Activated CD4-positive, alpha-beta T cell treated with anti-CD3 and anti-CD28 coated beads, Interleukin-2, amount 50 U/mL, for 24 hours (primary cell): ENCODE results near the gene ABCA2.
"Not testable (repeated sequence)": the region's sequence is repeated elsewhere in the genome, so short reads cannot be mapped to it uniquely, and the experiment has no call there.

Source experiments
- DNase-seq, 2 donors: peaks; one replicate each; pipeline ENCODE4 v3.0.0-alpha.2; 2020; ENCODE audit warnings: low read depth in 1 of 2, low spot score in 1 of 2

ABCA2 gene

DNA sequence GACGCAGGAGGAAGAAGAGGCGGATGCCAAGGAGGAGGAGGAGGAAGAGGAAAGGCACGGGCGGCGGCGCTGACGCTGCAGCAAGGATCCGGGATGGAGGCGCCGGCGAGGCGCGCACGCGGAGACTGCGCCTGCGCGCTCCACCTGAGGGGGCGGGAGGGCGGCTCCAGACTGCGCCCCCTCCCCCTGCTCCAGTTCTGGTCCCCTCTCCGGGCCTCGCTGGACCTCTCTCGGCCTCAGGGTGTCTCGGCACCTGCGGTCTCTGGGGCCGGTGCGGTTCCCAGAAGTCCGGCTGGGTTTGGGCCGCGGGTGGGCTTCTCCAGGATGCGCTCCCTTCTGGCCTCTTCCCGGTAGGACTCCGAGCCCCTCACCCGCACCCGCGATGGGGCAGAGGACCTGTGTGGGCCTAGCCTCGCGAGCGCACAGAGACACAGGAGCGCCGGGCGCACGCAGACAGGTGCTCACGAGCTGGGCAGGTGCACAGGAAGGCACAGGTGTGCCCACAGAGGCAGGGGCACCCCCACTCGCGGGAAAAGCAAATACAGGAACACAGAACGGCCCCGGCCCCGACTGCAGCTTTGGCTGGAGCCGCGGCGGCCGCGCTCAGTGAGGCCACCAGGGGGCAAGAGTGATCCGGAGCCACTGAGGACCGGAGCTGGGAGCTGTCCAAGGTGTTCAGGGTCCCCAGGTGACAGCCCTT is 18.2 kb upstream of the ABCA2 start, which contains the start of gene NPDC1:
NPDC1 (minus strand) TSS at position 90 of the 700 bp plus-strand sequence. CDS start 188 bp downstream, outside the sequence.
- DNase-seq = peak; percentile 69

GRCh38 chr9:137045294-137046087 is 17.5 kb upstream of the ABCA2 start:
- DNase-seq = no peak

GRCh38 chr9:137044502-137045177 is 16.6 kb upstream of the ABCA2 start:
- no peak for DNase-seq

DNA sequence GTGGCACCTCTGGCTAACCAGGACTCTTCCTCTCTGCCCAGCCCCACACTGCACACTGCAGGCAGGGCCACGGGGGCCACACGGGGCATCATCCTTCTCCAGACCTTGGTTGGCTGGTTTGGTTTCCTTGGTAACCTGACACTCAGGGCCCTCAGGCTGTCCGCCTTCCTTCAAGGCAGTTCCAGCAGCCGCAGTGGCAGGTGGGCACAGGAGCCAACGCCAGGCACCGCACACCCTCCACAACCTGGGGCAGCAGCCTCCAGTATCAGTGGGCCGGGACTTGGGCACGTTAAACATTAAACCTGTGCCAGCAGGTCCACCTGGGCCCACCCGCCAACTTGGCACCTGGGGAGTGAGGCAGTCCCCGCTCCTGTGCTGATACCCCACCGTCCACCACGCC is 16.0 kb upstream of the ABCA2 start:
- DNase-seq = no peak

GRCh38 chr9:137042751-137043727 is 15.0 kb upstream of the ABCA2 start:
- no peak for DNase-seq

GRCh38 chr9:137041124-137041523 is 13.1 kb upstream of the ABCA2 start:
- no peak for DNase-seq

DNA sequence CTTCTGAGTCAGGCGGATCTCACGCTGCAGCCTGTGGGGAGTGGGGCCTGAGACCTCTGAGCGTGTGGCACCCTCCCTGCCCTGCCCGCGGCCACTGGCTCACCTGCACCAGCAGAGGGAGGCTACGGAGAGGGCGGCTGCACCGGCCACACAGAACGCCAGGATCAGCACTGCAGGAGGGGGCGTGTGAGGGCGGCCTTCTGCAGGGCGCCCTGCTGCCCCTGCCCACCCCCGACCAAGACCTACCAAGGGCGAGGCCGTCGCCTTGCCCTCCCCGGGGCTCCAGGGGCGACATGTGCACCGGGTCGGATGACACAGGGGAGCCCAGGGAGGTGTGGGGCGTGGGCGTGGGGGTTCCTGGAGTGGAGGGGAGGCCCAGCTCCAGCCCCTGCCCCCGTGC is 12.5 kb upstream of the ABCA2 start:
- DNase-seq = no peak

DNA sequence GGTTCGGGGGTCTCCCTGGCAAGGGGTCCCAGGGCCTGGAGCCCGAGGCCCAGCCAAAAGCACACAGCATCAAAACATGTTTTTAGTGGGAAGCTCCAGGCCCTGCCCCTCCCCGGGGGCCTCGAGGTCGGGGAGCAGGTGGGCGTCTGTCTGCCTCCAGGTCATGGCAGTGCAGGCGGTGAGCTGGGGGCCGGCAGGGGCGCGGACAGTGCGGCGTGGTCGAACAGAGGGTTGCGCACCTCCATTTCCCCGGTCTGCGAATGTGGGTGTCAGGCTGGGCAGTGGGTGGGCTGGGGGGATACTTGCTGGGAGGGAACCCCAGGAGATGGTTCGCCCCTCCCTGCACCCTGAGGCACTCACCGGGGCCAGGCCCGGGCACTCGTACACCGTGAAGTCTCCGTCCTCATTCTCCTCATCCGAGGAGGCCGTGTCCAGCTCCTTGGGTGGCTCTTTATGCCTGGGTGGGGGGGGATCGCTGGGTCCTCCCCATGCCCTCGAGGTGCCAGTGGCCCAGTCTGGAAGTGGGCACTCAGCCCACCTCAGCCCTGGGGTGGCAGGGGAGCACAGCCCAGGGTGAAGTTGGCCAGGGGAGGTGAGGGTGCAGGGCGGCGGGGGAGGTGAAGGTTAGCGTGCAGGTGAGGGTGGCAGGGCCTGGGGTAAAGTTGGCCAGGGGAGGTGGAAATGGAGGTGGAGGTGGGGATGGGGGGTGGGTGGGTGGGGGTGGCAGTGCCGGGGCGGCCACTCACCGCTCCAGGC is 11.8 kb upstream of the ABCA2 start:
- no peak for DNase-seq

GRCh38 chr9:137038916-137039315 is 10.9 kb upstream of the ABCA2 start:
- no peak for DNase-seq

GRCh38 chr9:137037483-137037882 is 9.4 kb upstream of the ABCA2 start:
- DNase-seq = no peak

GRCh38 chr9:137037035-137037434 is 9.0 kb upstream of the ABCA2 start:
- no peak for DNase-seq

GRCh38 chr9:137035937-137036336 is 7.9 kb upstream of the ABCA2 start:
- no peak for DNase-seq

- DNase-seq = no peak
Observed at GRCh38 chr9:137035507-137035834, 7.4 kb upstream of the ABCA2 start.

DNA sequence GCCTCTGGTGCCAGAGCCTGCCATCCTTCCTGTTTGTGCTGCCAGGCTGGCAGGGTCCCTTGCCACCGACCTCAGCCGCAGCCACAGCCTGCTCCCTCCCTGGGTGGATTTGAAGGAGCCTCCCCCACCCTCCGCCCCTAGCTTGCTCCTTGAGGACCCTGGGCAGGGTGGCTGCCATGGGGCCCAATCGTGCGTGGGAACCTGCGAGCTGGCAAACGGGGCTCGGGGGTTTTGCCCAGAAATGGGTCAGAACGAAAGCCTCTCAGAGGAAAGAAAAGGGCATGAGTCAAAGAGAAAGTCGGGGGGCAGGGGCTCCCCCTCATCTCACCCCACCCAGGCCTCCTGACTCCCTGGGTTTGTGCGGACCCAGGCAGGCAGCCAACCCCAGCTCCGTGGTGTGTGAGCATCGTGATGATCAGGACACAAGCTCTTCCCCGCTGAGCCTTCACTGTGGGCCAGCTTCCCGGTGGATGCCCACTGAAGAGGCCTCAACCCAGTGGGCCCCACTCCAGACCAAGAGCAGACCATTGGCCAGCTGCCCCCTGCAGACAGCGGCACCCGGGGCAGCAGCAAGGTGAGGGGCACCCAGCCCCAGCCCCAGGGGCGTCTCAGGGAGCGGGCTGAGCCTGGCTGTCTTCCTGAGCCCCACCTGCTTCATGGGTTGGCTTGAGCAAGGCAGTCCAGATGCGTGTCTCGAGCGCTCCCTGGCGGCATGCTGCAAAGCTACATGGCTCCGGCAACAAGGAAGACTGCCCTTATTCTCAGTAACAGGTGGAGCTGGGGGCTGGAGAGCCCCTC is 6.9 kb upstream of the ABCA2 start:
- peak; percentile 77 to 83 for DNase-seq

DNA sequence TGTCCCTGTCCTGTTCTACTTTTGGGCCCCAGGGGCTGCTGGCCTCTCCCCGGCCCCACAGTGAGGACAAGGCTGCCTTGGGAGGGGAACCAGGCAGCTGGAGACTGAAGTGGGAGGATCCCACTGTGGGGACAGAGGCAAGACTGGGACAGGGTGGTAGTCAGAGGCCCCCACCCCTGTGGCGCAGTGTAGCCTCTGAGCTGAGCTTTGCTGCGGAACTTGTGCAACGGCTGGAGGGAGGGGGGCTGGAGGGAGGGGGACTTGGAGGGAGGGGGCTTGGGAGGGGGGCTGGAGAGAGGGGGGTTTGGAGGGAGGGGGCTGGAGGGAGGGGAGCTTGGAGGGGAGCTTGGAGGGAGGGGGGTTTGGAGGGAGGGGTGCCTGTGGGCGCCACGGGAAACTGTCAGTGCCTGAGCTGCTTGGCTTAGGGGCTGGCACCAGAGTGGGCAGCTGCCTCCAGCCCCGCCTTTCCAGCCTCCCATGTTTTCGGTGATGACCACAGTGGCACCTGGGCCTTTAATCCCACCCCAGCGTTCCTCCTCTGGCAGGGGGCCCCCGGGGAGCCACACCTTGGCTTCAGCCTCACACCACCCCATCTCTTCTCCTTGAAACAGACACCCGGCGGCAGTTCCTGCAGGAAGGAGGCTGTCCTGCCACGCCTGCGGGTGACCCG is 6.1 kb upstream of the ABCA2 start:
- DNase-seq = no peak

- DNase-seq = not testable (repeated sequence)
Observed at GRCh38 chr9:137033481-137033880, 5.4 kb upstream of the ABCA2 start.

DNA sequence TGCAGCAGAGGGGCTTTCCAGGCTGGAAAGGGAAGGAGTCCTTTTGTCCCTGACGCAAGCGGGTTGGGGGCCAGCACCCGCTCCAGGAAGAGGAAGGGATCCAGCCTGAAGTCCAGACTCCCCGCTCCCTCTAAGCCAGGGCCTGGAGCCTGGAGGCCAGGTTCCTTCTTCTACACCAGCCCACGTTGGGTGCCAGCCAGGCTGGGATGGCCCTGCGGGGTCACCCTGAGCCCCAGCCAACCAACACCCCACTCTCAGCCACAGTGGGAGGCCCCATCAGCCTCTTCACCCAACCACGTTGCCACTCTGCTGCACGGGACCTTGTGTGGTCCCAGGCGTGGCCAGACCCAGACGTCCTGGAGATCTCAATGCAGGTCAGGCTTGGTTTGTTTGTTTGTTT is 4.8 kb upstream of the ABCA2 start:
- no peak for DNase-seq

DNA sequence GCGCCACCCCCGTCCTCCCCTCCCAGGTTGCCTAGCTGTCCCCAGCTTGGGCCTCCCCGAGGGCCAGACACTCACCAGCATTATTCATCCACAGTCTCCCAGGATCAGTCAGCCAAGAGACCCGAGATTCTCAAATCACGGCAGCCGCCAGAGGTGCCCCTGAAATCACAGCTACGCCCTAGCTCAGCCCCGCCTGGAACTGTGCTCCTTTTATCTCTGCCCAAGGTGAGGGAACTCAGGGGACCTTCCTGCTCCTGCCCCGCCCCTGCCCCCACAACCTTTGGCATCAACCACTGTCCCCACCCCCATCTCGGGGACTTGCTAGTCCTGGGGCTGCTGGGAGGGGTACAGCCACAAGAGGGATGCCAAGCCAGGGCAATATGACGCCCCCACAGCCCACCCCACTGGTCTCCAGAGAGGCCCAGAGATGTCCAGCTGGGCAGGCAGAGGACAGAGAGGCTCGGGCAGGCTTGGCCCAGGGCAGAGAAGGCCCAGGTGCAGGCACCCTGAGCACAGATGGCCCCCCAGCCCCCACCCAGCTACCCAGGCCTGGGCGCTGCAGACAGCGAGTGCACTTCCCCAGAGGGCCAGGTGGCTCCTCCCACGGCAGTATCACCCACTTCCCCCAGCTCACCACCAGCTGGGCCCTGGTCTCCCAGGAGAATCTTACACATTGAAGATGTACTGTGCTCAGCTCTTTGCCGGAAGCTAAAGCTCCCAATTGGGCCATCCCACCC is 4.0 kb upstream of the ABCA2 start, which contains the start of gene FUT7:
FUT7 (minus strand) TSS at position 185 of the 737 bp plus-strand sequence; CDS start at position 88, 97 bp downstream.
- DNase-seq = no peak
